Neural cell (in vitro differentiated cells): Measurements from ENCODE around the gene GPAT2.

Experiments
- RAD21 ChIP-seq: fragments of 450-650 bp; conservative IDR thresholded peaks from 2 replicates; pipeline ENCODE4 v1.6.1; 2014; ENCODE audit warnings: antibody characterized with exemption, mild to moderate bottlenecking, moderate library complexity
- TF ChIP-seq, protein P1 (sequence below): fragments of 450-650 bp; IDR thresholded peaks from 2 replicates; pipeline ENCODE4 v1.5.1; 2014; ENCODE audit warnings: antibody characterized with exemption, mild to moderate bottlenecking, moderate library complexity; ENCODE audit not compliant: poor library complexity, severe bottlenecking

DNA sequence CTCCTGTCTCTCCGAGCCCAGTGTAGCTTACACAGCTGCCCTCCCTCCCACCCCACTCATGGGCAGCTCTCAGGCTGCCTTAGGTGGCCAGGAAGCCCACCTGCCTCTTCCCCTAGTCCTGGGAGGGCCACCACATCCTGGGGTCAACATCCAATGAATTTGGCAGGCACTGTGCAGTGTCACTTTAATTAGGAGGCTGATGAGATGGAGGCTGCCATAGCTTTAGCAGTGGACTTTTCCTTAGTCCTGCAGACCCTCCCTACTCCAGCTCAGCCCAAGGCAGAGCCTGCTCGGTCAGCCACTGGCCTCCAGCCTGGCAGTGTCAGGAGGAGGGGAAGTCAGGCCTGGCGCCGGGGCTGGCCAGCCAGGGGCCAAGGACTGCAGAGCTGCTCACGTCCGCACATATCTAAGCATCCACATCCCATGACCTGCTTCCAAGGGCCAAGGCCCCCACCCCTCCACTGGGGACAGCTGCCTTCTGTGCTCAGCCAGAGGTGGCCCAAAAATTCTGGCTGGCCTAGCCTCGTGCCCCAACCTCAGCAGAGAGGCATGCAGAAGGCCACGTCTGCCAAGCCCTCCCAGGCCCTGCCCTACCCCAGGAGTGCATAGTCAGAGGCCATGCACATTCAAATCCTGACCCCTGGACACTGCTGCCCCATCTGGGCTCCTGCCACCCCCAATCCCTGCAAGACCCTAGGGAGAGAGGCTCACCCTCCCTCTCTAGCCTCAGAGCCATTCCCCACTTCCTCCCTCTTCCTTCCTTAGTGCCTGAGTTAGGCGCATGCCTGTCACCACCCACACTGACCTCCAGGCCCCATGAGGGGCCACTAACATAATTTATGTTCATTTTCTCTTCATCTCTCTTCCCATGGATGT, 48.6 kb upstream of the GPAT2 start:
- TF ChIP-seq, protein P1, sequence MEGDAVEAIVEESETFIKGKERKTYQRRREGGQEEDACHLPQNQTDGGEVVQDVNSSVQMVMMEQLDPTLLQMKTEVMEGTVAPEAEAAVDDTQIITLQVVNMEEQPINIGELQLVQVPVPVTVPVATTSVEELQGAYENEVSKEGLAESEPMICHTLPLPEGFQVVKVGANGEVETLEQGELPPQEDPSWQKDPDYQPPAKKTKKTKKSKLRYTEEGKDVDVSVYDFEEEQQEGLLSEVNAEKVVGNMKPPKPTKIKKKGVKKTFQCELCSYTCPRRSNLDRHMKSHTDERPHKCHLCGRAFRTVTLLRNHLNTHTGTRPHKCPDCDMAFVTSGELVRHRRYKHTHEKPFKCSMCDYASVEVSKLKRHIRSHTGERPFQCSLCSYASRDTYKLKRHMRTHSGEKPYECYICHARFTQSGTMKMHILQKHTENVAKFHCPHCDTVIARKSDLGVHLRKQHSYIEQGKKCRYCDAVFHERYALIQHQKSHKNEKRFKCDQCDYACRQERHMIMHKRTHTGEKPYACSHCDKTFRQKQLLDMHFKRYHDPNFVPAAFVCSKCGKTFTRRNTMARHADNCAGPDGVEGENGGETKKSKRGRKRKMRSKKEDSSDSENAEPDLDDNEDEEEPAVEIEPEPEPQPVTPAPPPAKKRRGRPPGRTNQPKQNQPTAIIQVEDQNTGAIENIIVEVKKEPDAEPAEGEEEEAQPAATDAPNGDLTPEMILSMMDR: no peak
- no peak for TF ChIP-seq RAD21
